ENCODE measurements around the gene ATP10A.

Gene ATP10A

GRCh38 chr15:25900901-25901300 is 37.8 kb upstream of the ATP10A start:
- TF ChIP-seq PAX5 (IDR thresholded peaks at IDR 0.05; ENCODE audit: insufficient read depth, low read length, severe bottlenecking) (no peak), POLR2AphosphoS5 (IDR thresholded peaks at IDR 0.05; ENCODE audit: low read depth, low read length) (no peak), POU2F2 (IDR thresholded peaks at IDR 0.05; ENCODE audit: low read depth, low read length) (no peak), POLR2A (IDR thresholded peaks at IDR 0.05; ENCODE audit: low read depth, low read length) (no peak), TAF1 (IDR thresholded peaks at IDR 0.05; ENCODE audit: low read depth, low read length) (no peak), SPI1 (IDR thresholded peaks at IDR 0.05; ENCODE audit: low read depth, low read length) (no peak)
- DNase-seq (ENCODE audit: insufficient read length, low spot score) (no peak), FAIRE-seq (no peak)

GRCh38 chr15:25900431-25900830 is 37.3 kb upstream of the ATP10A start:
- FAIRE-seq (no peak), DNase-seq (ENCODE audit: insufficient read length, low spot score) (no peak)
- TF ChIP-seq SPI1 (IDR thresholded peaks at IDR 0.05; ENCODE audit: low read depth, low read length), result no peak
- TF ChIP-seq POU2F2 (IDR thresholded peaks at IDR 0.05; ENCODE audit: low read depth, low read length), result no peak
- TF ChIP-seq TAF1 (IDR thresholded peaks at IDR 0.05; ENCODE audit: low read depth, low read length), result no peak
- no peak for TF ChIP-seq POLR2AphosphoS5 (IDR thresholded peaks at IDR 0.05; ENCODE audit: low read depth, low read length)
- no peak for TF ChIP-seq PAX5 (IDR thresholded peaks at IDR 0.05; ENCODE audit: insufficient read depth, low read length, severe bottlenecking)
- no peak for TF ChIP-seq POLR2A (IDR thresholded peaks at IDR 0.05; ENCODE audit: low read depth, low read length)

- TF ChIP-seq PAX5 (IDR thresholded peaks at IDR 0.05; ENCODE audit: insufficient read depth, low read length, severe bottlenecking), result no peak
- TF ChIP-seq POU2F2 (IDR thresholded peaks at IDR 0.05; ENCODE audit: low read depth, low read length), result no peak
- TF ChIP-seq TAF1 (IDR thresholded peaks at IDR 0.05; ENCODE audit: low read depth, low read length), result no peak
- no peak for TF ChIP-seq POLR2AphosphoS5 (IDR thresholded peaks at IDR 0.05; ENCODE audit: low read depth, low read length)
- no peak for TF ChIP-seq SPI1 (IDR thresholded peaks at IDR 0.05; ENCODE audit: low read depth, low read length)
- no peak for TF ChIP-seq POLR2A (IDR thresholded peaks at IDR 0.05; ENCODE audit: low read depth, low read length)
- DNase-seq (ENCODE audit: insufficient read length, low spot score) (no peak), FAIRE-seq (no peak)
Measured at GRCh38 chr15:25899870-25900269, 36.7 kb upstream of the ATP10A start.

GRCh38 chr15:25897658-25898057 is 34.5 kb upstream of the ATP10A start:
- DNase-seq (ENCODE audit: insufficient read length, low spot score) (no peak), FAIRE-seq (no peak)
- TF ChIP-seq SPI1 (IDR thresholded peaks at IDR 0.05; ENCODE audit: low read depth, low read length) (no peak), TAF1 (IDR thresholded peaks at IDR 0.05; ENCODE audit: low read depth, low read length) (no peak), POLR2AphosphoS5 (IDR thresholded peaks at IDR 0.05; ENCODE audit: low read depth, low read length) (no peak), POU2F2 (IDR thresholded peaks at IDR 0.05; ENCODE audit: low read depth, low read length) (no peak), POLR2A (IDR thresholded peaks at IDR 0.05; ENCODE audit: low read depth, low read length) (no peak), PAX5 (IDR thresholded peaks at IDR 0.05; ENCODE audit: insufficient read depth, low read length, severe bottlenecking) (no peak)

GRCh38 chr15:25894371-25894902 is 31.3 kb upstream of the ATP10A start:
- FAIRE-seq, result no peak
- TF ChIP-seq POLR2A (IDR thresholded peaks at IDR 0.05; ENCODE audit: low read depth, low read length) (no peak), SPI1 (IDR thresholded peaks at IDR 0.05; ENCODE audit: low read depth, low read length) (no peak), POU2F2 (IDR thresholded peaks at IDR 0.05; ENCODE audit: low read depth, low read length) (no peak)
- no peak for DNase-seq (ENCODE audit: insufficient read length, low spot score)

GRCh38 chr15:25893596-25893995 is 30.5 kb upstream of the ATP10A start:
- DNase-seq (ENCODE audit: insufficient read length, low spot score), result no peak
- no peak for FAIRE-seq
- TF ChIP-seq POLR2AphosphoS5 (IDR thresholded peaks at IDR 0.05; ENCODE audit: low read depth, low read length) (no peak), TAF1 (IDR thresholded peaks at IDR 0.05; ENCODE audit: low read depth, low read length) (no peak), PAX5 (IDR thresholded peaks at IDR 0.05; ENCODE audit: insufficient read depth, low read length, severe bottlenecking) (no peak), POLR2A (IDR thresholded peaks at IDR 0.05; ENCODE audit: low read depth, low read length) (no peak), POU2F2 (IDR thresholded peaks at IDR 0.05; ENCODE audit: low read depth, low read length) (no peak), SPI1 (IDR thresholded peaks at IDR 0.05; ENCODE audit: low read depth, low read length) (no peak)

- TF ChIP-seq PAX5 (IDR thresholded peaks at IDR 0.05; ENCODE audit: insufficient read depth, low read length, severe bottlenecking) (no peak), POLR2AphosphoS5 (IDR thresholded peaks at IDR 0.05; ENCODE audit: low read depth, low read length) (no peak), POU2F2 (IDR thresholded peaks at IDR 0.05; ENCODE audit: low read depth, low read length) (no peak), TAF1 (IDR thresholded peaks at IDR 0.05; ENCODE audit: low read depth, low read length) (no peak), SPI1 (IDR thresholded peaks at IDR 0.05; ENCODE audit: low read depth, low read length) (no peak), POLR2A (IDR thresholded peaks at IDR 0.05; ENCODE audit: low read depth, low read length) (no peak)
- DNase-seq (ENCODE audit: insufficient read length, low spot score) (no peak), FAIRE-seq (no peak)
Measured at GRCh38 chr15:25892126-25892525, 29.0 kb upstream of the ATP10A start.

GRCh38 chr15:25891081-25891480 is 28.0 kb upstream of the ATP10A start:
- FAIRE-seq, result no peak
- TF ChIP-seq PAX5 (IDR thresholded peaks at IDR 0.05; ENCODE audit: insufficient read depth, low read length, severe bottlenecking), result no peak
- no peak for TF ChIP-seq POU2F2 (IDR thresholded peaks at IDR 0.05; ENCODE audit: low read depth, low read length)
- no peak for TF ChIP-seq SPI1 (IDR thresholded peaks at IDR 0.05; ENCODE audit: low read depth, low read length)
- TF ChIP-seq TAF1 (IDR thresholded peaks at IDR 0.05; ENCODE audit: low read depth, low read length), result no peak
- no peak for TF ChIP-seq POLR2AphosphoS5 (IDR thresholded peaks at IDR 0.05; ENCODE audit: low read depth, low read length)
- no peak for TF ChIP-seq POLR2A (IDR thresholded peaks at IDR 0.05; ENCODE audit: low read depth, low read length)
- DNase-seq (ENCODE audit: insufficient read length, low spot score), result no peak

GRCh38 chr15:25890529-25890928 is 27.4 kb upstream of the ATP10A start:
- DNase-seq (ENCODE audit: insufficient read length, low spot score) (no peak), FAIRE-seq (no peak)
- TF ChIP-seq PAX5 (IDR thresholded peaks at IDR 0.05; ENCODE audit: insufficient read depth, low read length, severe bottlenecking) (no peak), POU2F2 (IDR thresholded peaks at IDR 0.05; ENCODE audit: low read depth, low read length) (no peak)

GRCh38 chr15:25887870-25888269 is 24.7 kb upstream of the ATP10A start:
- no peak for DNase-seq (ENCODE audit: insufficient read length, low spot score)
- no peak for FAIRE-seq
- TF ChIP-seq POLR2A (IDR thresholded peaks at IDR 0.05; ENCODE audit: low read depth, low read length), result no peak
- TF ChIP-seq PAX5 (IDR thresholded peaks at IDR 0.05; ENCODE audit: insufficient read depth, low read length, severe bottlenecking), result no peak
- TF ChIP-seq TAF1 (IDR thresholded peaks at IDR 0.05; ENCODE audit: low read depth, low read length), result no peak
- TF ChIP-seq SPI1 (IDR thresholded peaks at IDR 0.05; ENCODE audit: low read depth, low read length), result no peak
- no peak for TF ChIP-seq POU2F2 (IDR thresholded peaks at IDR 0.05; ENCODE audit: low read depth, low read length)
- no peak for TF ChIP-seq POLR2AphosphoS5 (IDR thresholded peaks at IDR 0.05; ENCODE audit: low read depth, low read length)
